ENCODE measurements around the gene FUNDC2. TPM values are rescaled to one million over a fixed set of nuclear protein-coding genes. Genes with fewer than 3 reads are reported as not detected.

FUNDC2 gene
- total and polyA plus RNA-seq, 10 donors: 29.3 to 113 (median 54.3) TPM

DNA sequence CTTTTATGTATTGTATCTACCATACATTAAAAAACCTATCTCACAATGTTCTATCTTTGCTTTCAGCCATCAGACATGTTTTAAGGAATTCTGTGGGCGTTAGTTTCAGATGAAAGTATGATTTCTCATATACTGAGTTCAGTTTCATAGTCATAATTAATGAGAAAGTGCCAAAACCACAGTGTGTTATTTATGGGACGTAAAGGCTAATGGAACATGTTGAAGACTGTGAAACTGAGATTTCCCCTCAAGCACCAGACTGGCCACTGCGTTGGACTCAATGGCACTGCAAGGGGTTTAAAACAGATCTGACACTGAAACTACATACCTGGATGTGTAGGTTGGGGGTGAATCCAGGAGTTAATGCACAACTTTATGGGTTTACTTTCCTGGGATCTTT, 36.1 kb upstream of the FUNDC2 start:
- intact Hi-C loops (cut with DNase I; ENCODE audit: low total_unique reads): no loop called here
- no peak for DNase-seq
- WGBS, 5 donors: 52 to 83% (median 66%) methylated on average over 3 of the region's 3 CpGs

DNA sequence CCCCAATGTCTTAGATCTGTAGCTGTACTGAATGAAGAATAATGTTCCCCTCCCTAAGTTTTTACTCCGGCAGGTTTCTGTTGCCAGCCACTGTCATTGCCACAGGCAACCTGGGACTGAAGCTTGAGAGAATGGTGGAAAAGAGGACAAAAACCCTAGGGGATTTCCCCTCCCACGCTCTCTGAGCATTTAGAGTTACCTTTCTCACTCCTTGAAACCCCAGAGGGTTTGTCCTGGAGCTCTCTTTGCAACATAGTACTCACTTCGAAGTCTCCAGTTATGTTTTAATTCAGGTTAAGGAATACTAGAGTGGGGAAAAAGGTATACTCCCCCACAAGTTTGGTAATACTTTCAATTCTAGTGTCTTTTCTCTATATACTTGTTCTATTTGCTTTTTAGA, 35.6 kb upstream of the FUNDC2 start:
- intact Hi-C loops (cut with DNase I; ENCODE audit: low total_unique reads): no loop called here
- H3K27ac ChIP-seq: no peak overlapping the region
- H3K4me1 ChIP-seq: no peaks in the 10 kb centered on the region
- H3K36me3 ChIP-seq: no peaks in the 10 kb centered on the region
- TF ChIP-seq POLR2AphosphoS5 (IDR thresholded peaks at IDR 0.05) (no peak), POLR2A (IDR thresholded peaks at IDR 0.05) (no peak)
- TF ChIP-seq, protein P1, sequence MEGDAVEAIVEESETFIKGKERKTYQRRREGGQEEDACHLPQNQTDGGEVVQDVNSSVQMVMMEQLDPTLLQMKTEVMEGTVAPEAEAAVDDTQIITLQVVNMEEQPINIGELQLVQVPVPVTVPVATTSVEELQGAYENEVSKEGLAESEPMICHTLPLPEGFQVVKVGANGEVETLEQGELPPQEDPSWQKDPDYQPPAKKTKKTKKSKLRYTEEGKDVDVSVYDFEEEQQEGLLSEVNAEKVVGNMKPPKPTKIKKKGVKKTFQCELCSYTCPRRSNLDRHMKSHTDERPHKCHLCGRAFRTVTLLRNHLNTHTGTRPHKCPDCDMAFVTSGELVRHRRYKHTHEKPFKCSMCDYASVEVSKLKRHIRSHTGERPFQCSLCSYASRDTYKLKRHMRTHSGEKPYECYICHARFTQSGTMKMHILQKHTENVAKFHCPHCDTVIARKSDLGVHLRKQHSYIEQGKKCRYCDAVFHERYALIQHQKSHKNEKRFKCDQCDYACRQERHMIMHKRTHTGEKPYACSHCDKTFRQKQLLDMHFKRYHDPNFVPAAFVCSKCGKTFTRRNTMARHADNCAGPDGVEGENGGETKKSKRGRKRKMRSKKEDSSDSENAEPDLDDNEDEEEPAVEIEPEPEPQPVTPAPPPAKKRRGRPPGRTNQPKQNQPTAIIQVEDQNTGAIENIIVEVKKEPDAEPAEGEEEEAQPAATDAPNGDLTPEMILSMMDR (IDR thresholded peaks at IDR 0.05 in 8 of 11, conservative IDR thresholded peaks at IDR 0.05 in 3 of 11): no peak
- H3K27me3 ChIP-seq (replicated peaks in 1 of 7): no peaks in the 10 kb centered on the region
- H3K4me3 ChIP-seq: no peak overlapping the region
- DNase-seq: no peak
- no peaks in the 10 kb centered on the region for H3K9me3 ChIP-seq
- 53 to 84% (median 66%) methylated on average over 3 of the region's 3 CpGs for WGBS, 5 donors

More for the DNA sequence above, 36.1 kb upstream of the FUNDC2 start:
- H3K27me3 ChIP-seq (replicated peaks in 1 of 7): no peaks in the 10 kb centered on the region
- no peaks in the 10 kb centered on the region for H3K36me3 ChIP-seq
- no peaks in the 10 kb centered on the region for H3K4me1 ChIP-seq
- H3K27ac ChIP-seq: no peak overlapping the region
- H3K9me3 ChIP-seq: no peaks in the 10 kb centered on the region
- no peak overlapping the region for H3K4me3 ChIP-seq
- TF ChIP-seq, protein P1 (IDR thresholded peaks at IDR 0.05 in 8 of 11, conservative IDR thresholded peaks at IDR 0.05 in 3 of 11): no peak
- TF ChIP-seq POLR2AphosphoS5 (IDR thresholded peaks at IDR 0.05): no peak
- no peak for TF ChIP-seq POLR2A (IDR thresholded peaks at IDR 0.05)

DNA sequence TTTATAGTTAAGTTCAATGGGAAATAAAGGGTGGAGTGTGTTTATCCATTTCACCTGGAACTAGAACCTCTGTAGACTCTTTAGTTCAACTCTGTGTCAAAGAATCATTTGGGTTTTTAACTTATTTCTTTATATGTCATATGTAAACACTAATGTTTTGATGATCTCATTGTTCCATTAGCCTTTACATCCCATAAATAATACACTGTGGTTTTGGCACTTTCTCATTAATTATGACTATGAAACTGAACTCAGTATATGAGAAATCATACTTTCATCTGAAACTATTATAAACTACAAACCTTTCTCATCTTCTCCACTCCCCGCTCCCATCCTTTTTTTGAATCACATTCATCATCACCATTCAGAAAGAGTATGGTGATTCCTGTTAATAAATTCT, 35.2 kb upstream of the FUNDC2 start:
- Histone ChIP-seq H3K36me3 (no peaks in the 10 kb centered on the region), H3K4me3 (no peak overlapping the region), H3K4me1 (no peaks in the 10 kb centered on the region), H3K27me3 (replicated peaks in 1 of 7) (no peaks in the 10 kb centered on the region), H3K27ac (no peak overlapping the region), H3K9me3 (no peaks in the 10 kb centered on the region)
- 79 to 93% (median 90%) methylated on average over 1 of the region's 1 CpG for WGBS, 5 donors
- TF ChIP-seq POLR2AphosphoS5 (IDR thresholded peaks at IDR 0.05): no peak
- TF ChIP-seq, protein P1 (IDR thresholded peaks at IDR 0.05 in 8 of 11, conservative IDR thresholded peaks at IDR 0.05 in 3 of 11): no peak
- TF ChIP-seq POLR2A (IDR thresholded peaks at IDR 0.05): no peak
- no peak for DNase-seq
- intact Hi-C loops (cut with DNase I; ENCODE audit: low total_unique reads): no loop called here

DNA sequence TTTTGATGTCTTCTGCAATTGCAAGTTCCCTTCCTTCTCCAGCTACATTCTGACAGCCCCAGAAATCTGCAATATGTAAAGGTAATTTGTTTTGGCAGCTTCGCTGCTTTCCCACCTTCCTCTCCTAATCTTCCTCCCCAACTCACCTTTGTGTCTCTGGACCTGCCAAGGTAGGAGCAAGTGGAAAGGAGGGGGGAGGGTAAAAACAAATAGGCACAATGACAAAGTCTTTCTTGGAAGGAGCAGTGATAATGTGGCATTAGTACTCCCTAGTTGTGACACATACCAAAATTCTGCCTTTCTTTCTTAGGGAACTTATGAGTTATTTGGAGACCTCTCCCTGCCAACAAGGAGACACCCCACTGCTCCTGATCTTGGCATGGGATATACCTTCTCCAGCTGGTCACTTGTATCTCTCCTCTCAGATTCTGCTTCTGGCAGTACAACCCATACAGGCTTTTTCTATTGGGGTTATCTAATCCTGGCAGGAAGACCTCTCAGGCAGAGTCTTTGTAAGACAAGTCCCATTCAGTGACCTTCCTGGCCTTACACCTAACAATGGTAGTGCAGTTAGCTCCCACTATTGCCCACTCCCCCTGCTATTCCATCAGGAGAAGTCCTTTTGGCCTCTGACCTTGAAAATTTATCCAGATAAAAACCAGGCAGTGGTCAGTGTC, 28.3 kb upstream of the FUNDC2 start:
- no peaks in the 10 kb centered on the region for H3K27me3 ChIP-seq (replicated peaks in 1 of 7)
- no peaks in the 10 kb centered on the region for H3K36me3 ChIP-seq
- intact Hi-C loops (cut with DNase I; ENCODE audit: low total_unique reads): no loop called here
- no peak for TF ChIP-seq POLR2A (IDR thresholded peaks at IDR 0.05)
- 55 to 100% (median 85%) methylated on average over 1 of the region's 1 CpG for WGBS, 5 donors
- H3K4me1 ChIP-seq: no peaks in the 10 kb centered on the region
- H3K9me3 ChIP-seq: no peaks in the 10 kb centered on the region
- DNase-seq: no peak
- no peak overlapping the region for H3K4me3 ChIP-seq
- no peak overlapping the region for H3K27ac ChIP-seq

All from spleen (tissue), 11 donors.